ENCODE measurements around the gene GAS2L3.

GRCh38 chr12:100574187-100575074 lies 947 bp downstream of the GAS2L3 start:
- TF ChIP-seq EZH2 (IDR thresholded peaks at IDR 0.05) (no peak), POLR2AphosphoS5 (IDR thresholded peaks at IDR 0.05; ENCODE audit: borderline replicate concordance, low read depth, low read length) (no peak), FOXP2 (optimal IDR thresholded peaks at IDR 0.05; ENCODE audit: control extremely low read depth, extremely low read length, insufficient read depth) (no peak)
